ENCODE measurements around the gene PRLR.
A peak's percentile ranks its signal among the peaks of the same experiment; 100 is the strongest.

Gene PRLR

GRCh38 chr5:35082530-35082929, 147.8 kb downstream of the PRLR start:
- DNase-seq (ENCODE audit: low read depth), result no peak

DNA sequence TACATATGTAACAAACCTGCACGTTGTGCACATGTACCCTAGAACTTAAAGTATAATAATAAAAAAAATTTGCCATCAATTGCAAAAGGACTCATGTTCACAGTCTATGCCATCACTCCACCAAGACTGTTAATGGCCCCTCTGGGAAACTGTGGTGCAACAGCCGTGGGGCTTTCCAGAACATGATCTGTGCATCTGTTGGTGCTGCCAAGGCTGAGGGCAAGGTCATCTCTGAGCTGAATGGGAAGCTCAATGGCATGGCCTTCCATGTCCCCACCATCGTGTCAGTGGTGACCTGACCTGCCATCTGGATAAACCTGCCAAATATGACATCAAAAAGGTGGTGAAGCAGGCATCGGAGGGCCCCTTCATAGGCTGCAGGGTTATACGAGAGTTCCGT, 149.2 kb downstream of the PRLR start:
- DNase-seq (ENCODE audit: low read depth), result no peak

- DNase-seq (ENCODE audit: low read depth), result no peak
Observed at GRCh38 chr5:35073160-35073559, 157.1 kb downstream of the PRLR start.

DNA sequence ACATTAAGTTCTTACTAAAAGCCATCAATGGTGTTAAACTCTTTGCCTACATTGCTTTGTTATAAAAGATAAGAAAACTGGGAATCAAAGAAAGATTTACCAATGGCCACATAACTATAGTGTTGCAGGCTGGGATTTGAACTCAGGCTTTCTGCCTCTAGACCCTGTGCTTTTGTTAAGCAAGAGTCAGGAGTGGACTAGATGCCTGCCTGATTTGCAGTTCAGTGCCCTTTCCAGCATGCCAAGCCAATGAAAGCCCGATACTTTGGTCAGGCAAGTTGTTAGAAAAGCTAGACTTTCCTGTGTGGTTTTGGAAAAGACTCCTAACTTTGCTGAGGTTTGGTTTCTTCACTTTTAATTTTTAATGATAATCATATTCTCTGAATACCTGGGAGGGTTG, 161.1 kb downstream of the PRLR start:
- DNase-seq (ENCODE audit: low read depth), result no peak

DNA sequence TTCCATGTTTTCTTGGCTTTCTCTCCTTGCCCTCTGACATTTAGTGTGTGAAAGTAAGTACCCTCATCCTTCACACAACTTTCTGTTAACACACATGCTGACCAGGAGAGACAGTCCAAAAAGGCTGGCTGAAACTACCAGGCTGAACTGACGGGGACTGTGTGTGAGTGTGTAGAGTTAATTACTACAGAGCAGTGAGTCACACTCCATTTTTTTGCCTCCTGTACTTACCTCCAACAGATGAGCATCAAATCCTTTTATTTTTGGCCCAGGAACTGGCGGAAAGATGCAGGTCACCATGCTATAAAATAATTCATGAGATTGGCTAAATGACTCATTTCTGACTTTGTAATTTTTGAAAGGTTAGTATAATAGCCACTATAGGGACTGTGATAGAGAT, 162.3 kb downstream of the PRLR start:
- no peak for DNase-seq (ENCODE audit: low read depth)

GRCh38 chr5:35066260-35066795, 164.0 kb downstream of the PRLR start:
- DNase-seq (ENCODE audit: low read depth), result no peak

- no peak for DNase-seq (ENCODE audit: low read depth)
Observed at GRCh38 chr5:35063414-35063813, 166.9 kb downstream of the PRLR start.

- DNase-seq (ENCODE audit: low read depth), result peak; percentile 72
Observed at GRCh38 chr5:35061211-35061770, 169.0 kb downstream of the PRLR start.

- no peak for DNase-seq (ENCODE audit: low read depth)
Observed at GRCh38 chr5:35060236-35060635, 170.1 kb downstream of the PRLR start.

GRCh38 chr5:35059251-35059650, 171.0 kb downstream of the PRLR start:
- DNase-seq (ENCODE audit: low read depth), result no peak

GRCh38 chr5:35058374-35058788, 171.9 kb downstream of the PRLR start:
- no peak for DNase-seq (ENCODE audit: low read depth)

GRCh38 chr5:35056686-35057085, 173.6 kb downstream of the PRLR start:
- peak; percentile 21 for DNase-seq (ENCODE audit: low read depth)

- no peak for DNase-seq (ENCODE audit: low read depth)
Observed at GRCh38 chr5:35052838-35053237, 177.4 kb downstream of the PRLR start.

GRCh38 chr5:35050541-35051126, 179.7 kb downstream of the PRLR start:
- DNase-seq (ENCODE audit: low read depth), result no peak

- DNase-seq (ENCODE audit: low read depth), result no peak
Observed at GRCh38 chr5:35048910-35049309, 181.4 kb downstream of the PRLR start.

- no peak for DNase-seq (ENCODE audit: low read depth)
Observed at GRCh38 chr5:35047785-35048404, 182.4 kb downstream of the PRLR start, which contains the start of gene AGXT2. Gene AGXT2, minus strand, starts transcription at chr5:35047949. Its CDS starts 57 bp downstream, at chr5:35047892.

GRCh38 chr5:35046774-35047173, 183.5 kb downstream of the PRLR start:
- DNase-seq (ENCODE audit: low read depth), result peak; percentile 99

DNA sequence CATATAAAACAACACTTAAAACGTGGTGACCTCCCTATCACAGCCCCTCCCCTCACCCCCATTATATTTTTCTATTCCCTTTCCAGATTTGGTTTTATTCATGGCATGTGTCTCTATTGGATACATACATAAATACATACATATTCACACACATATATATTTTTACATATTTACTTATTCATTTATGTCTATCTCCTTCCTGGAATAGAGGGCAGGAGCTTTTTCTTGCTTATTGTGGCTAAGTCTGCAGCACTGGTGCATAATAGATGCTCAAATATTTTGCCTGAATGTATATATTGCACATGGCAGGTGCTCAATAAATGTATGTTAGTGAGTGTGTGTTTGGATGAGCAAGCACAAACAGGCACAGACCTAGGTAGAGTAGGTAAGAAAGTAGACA, 185.0 kb downstream of the PRLR start:
- no peak for DNase-seq (ENCODE audit: low read depth)

GRCh38 chr5:35044649-35045048, 185.6 kb downstream of the PRLR start:
- DNase-seq (ENCODE audit: low read depth), result no peak

GRCh38 chr5:35042781-35043180, 187.5 kb downstream of the PRLR start:
- DNase-seq (ENCODE audit: low read depth), result no peak

DNA sequence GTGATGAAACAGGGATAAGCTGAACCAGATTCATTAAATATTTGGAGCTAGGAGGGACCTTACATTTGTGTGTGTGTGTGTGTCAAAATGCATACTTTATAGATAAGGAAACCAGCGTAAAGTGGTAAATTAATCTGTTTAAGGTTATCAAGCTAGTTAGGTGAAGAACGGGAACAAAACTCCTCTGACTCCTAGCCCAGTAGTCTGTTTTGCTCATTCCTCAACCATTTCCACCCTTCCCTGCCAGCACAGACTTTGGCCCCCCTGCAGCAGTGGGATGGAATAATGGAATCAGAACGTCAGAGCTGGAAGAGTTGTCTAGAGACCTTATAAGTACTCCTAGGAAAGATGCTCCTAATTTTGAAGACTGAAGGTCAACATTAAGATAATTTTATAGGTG, 189.0 kb downstream of the PRLR start:
- DNase-seq (ENCODE audit: low read depth), result peak; percentile 19

- DNase-seq (ENCODE audit: low read depth), result no peak
Observed at GRCh38 chr5:35038891-35039290, 191.4 kb downstream of the PRLR start.

GRCh38 chr5:35036536-35036935, 193.8 kb downstream of the PRLR start:
- DNase-seq (ENCODE audit: low read depth), result no peak
